C4-2B (cell line): Measurements from ENCODE around the gene DCHS2.

Source experiments
- H3K27ac ChIP-seq: fragments of 450-650 bp; 2 replicates; pipeline ENCODE4 v1.5.1; 2017
- CTCF ChIP-seq: fragments of 450-650 bp; conservative IDR thresholded peaks from 2 replicates; pipeline ENCODE4 v1.5.1; 2017; ENCODE audit warnings: mild to moderate bottlenecking
- ZFX ChIP-seq: fragments of 450-650 bp; IDR thresholded peaks from 2 replicates; pipeline ENCODE4 v1.6.1; 2017

The DCHS2 gene

GRCh38 chr4:154521607-154522006 is 30.0 kb upstream of the DCHS2 start:
- H3K27ac ChIP-seq: no peak overlapping the region
- TF ChIP-seq ZFX (no peak), CTCF (no peak)

DNA sequence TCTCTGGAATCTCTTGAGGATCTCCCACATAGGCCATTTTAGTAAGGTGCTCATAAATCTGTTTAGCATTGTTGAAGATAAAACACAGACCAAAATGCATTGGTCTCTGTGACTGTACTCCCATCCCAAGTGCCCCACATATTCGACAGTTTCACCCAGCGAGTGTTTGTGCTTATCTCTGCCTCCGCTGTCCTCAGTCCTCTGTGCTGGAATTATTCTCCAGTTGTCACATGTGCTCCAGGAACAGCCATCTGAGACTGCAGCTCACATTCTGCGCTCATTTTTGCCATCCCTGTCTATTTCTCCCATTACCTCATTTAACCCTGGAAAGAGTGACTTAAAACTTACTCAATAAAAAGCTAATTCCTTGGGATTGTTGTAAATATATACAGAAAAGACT is 27.6 kb upstream of the DCHS2 start:
- no peak overlapping the region for H3K27ac ChIP-seq
- TF ChIP-seq CTCF: no peak

DNA sequence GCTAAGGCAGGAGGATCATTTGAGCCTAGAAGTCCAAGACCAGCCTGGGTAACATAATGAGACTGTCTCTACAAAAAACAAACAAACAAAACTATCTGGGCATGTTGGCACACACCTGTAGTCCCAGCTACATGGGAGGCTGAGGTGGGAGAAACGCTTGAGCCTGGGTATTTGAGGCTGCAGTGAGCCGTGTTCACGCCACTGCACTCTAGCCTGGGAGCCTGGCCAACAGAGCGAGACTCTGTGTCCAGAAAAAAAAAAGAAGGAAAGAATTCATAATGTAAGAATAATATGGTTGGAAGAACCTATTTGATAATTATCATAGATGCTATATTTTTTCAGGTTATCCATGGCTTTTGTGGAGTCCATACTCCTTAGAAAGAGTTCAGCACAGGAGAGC is 26.0 kb upstream of the DCHS2 start:
- no peak overlapping the region for H3K27ac ChIP-seq
- TF ChIP-seq CTCF (no peak), ZFX (no peak)

- no peak for TF ChIP-seq CTCF
- TF ChIP-seq ZFX: no peak
- no peak overlapping the region for H3K27ac ChIP-seq
These were observed 24.9 kb upstream of the DCHS2 start for GRCh38 chr4:154516318-154517029.

DNA sequence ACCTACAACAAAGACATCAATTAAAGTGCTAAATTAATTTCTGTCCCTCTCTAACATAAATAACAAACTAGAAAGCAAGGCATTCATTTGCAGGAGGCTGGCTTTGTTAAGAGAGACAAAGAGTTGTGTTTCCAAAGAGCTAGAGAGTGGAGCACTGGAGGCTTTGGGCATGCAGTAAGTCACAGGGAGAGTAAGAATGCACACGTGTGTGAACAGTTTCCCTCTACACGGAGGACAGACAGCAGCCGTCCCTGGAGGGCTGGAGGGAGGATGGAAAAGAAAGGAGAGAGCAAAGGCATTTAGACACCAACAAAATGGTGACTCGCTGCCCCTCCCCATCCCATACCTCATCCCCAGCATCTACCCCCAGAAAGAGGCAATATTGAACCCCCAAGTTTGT is 20.4 kb upstream of the DCHS2 start:
- H3K27ac ChIP-seq: no peak overlapping the region
- no peak for TF ChIP-seq CTCF
- TF ChIP-seq ZFX: no peak

DNA sequence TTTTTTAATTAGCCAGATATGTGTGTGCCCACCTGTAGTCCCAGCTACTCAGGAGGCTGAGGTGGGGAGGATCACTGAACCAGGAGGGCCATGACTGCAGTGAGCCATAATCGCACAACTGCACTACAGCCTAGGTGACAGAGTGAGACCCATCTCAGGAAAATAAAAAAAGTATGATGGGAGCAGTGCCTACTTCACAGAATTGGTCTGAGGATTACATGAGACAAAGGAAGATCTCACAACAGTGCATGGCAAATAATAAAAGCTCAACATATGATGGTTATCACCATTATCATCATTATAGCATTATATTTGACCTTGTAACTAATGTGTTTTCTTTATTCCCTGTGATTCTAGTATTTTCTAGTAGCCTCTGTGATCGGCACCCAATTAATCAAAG is 19.9 kb upstream of the DCHS2 start:
- H3K27ac ChIP-seq: no peak overlapping the region
- TF ChIP-seq CTCF (no peak), ZFX (no peak)

DNA sequence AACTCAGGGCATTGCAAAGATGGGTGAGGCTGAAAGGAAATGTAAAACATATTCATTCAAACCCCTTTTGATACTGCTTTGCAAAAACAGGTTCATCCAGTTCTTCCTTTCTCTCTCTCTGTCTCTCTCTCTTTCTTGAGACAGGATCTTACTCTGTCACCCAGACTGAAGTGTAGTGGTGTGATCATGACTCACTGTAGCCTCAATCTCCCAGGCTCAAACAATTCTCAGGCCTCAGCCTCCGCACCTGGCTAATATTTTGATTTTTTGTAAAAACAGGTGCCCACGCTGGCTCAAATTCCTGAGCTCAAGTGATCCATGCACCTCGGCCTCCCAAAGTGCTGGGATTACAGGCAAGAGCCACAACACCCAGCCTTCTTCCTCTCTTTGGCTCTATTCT is 15.6 kb upstream of the DCHS2 start:
- H3K27ac ChIP-seq: no peak overlapping the region
- no peak for TF ChIP-seq ZFX

- H3K27ac ChIP-seq: no peak overlapping the region
- TF ChIP-seq CTCF: peak; percentile 57
- TF ChIP-seq ZFX: no peak
These were observed 14.7 kb upstream of the DCHS2 start for GRCh38 chr4:154506253-154506652.
